HepG2 (cell line): Measurements from ENCODE around the gene HAUS5. TPM values are rescaled to one million over a fixed set of nuclear protein-coding genes. Genes with fewer than 3 reads are reported as not detected.

Experiments used
- ATAC-seq: fragments of 200-7000 bp; cut with Tn5 transposase; 3 replicates; pipeline ENCODE4 v1.9.1; 2020; ENCODE audit warnings: mild to moderate bottlenecking, moderate library complexity
- BruUV-seq: library from RNA; stranded (reverse); fragments of 400-500 nt; replicated peaks from 2 replicates; lab custom pipeline; 2021; lab: Mats Ljungman, UMichigan
- CTCF ChIA-PET: fragments of 300-600 bp; formaldehyde crosslinking; extraction: SDS; loops from one replicate; lab custom pipeline; 2021; ENCODE audit warnings: low total read pairs, inconsistent platforms, low intra/inter-chr PET ratio; lab: Yijun Ruan, JAX
- POLR2A ChIA-PET: fragments of 350-600 bp; sonication (Branson Sonifier 250); formaldehyde crosslinking; loops from one replicate; lab custom pipeline; 2020; ENCODE audit warnings: antibody characterized with exemption, inconsistent platforms; lab: Yijun Ruan, JAX
- DNase-seq: peaks from one replicate; pipeline ENCODE4 v3.0.0-alpha.2; 2015; ENCODE audit warnings: low spot score
- FAIRE-seq: peaks from 3 replicates; lab custom pipeline; 2011; peaks lifted over from hg19 to GRCh38; lab: Jason Lieb, UNC
- H2AFZ ChIP-seq: one replicate; pipeline ENCODE4 v1.6.1; 2011; ENCODE audit warnings: low read length, inconsistent platforms
- H3K27ac ChIP-seq: fragments of 300-600 bp; 3 replicates; pipeline ENCODE4 v1.8.0; 2011; ENCODE audit warnings: mixed run types, mild to moderate bottlenecking, mixed read lengths, low read length, inconsistent platforms; ENCODE audit not compliant: insufficient read depth; ENCODE audit errors: extremely low read length
- H3K27me3 ChIP-seq, 2 experiments: fragments of 200-600 bp in 1 of 2; 2 replicates in 1 of 2; 3 replicates in 1 of 2; pipeline versions ENCODE4 v1.6.0 to v1.8.0; 2011; ENCODE audit warnings: low read length in 2 of 2, mild to moderate bottlenecking in 2 of 2, moderate library complexity in 2 of 2, inconsistent platforms in 1 of 2; ENCODE audit not compliant: insufficient read depth in 2 of 2, control insufficient read depth in 1 of 2
- H3K36me3 ChIP-seq, 2 experiments: fragments of 200-600 bp in 1 of 2; replicated peaks in 1 of 2; 2 replicates in 1 of 2; 3 replicates in 1 of 2; pipeline versions ENCODE4 v1.5.1 to v1.8.0; 2011; ENCODE audit warnings: low read length in 2 of 2, inconsistent platforms in 1 of 2; ENCODE audit not compliant: insufficient read depth in 2 of 2, control insufficient read depth in 1 of 2
- H3K4me1 ChIP-seq: 2 replicates; pipeline ENCODE4 v1.5.1; 2012; ENCODE audit warnings: low read length, inconsistent platforms; ENCODE audit not compliant: insufficient read depth
- H3K4me2 ChIP-seq: 2 replicates; pipeline ENCODE4 v1.6.0; 2011; ENCODE audit warnings: low read depth, low read length, inconsistent platforms
- H3K4me3 ChIP-seq, 3 experiments: fragments of 200-600 bp in 1 of 3; sonication (generic), shearing (Covaris generic) in 1 of 3; replicated peaks in 1 of 3; 2 replicates each; pipeline ENCODE4 v1.5.1; 2011 to 2016; ENCODE audit warnings: low read length in 3 of 3, inconsistent platforms in 2 of 3, low read depth in 2 of 3, mild to moderate bottlenecking in 2 of 3, control low read depth in 1 of 3, mixed read lengths in 1 of 3; ENCODE audit not compliant: insufficient read depth in 1 of 3
- H3K79me2 ChIP-seq: one replicate; pipeline ENCODE4 v1.6.1; 2011; ENCODE audit warnings: low read length, inconsistent platforms; ENCODE audit not compliant: insufficient read depth
- H3K9ac ChIP-seq: 2 replicates; pipeline ENCODE4 v1.6.0; 2011; ENCODE audit warnings: mild to moderate bottlenecking, low read depth, low read length, inconsistent platforms; ENCODE audit not compliant: insufficient read depth
- H3K9me3 ChIP-seq: 2 replicates; pipeline ENCODE4 v1.5.1; 2012; ENCODE audit warnings: mild to moderate bottlenecking, low read length
- H4K20me1 ChIP-seq: 2 replicates; pipeline ENCODE4 v1.6.0; 2011; ENCODE audit warnings: inconsistent platforms, mild to moderate bottlenecking, low read length, moderate library complexity; ENCODE audit not compliant: insufficient read depth
- ARNTL ChIP-seq: sonication (generic); formaldehyde crosslinking; IDR thresholded peaks from 2 replicates; pipeline ENCODE4 v1.4.0; 2020; ENCODE audit warnings: mild to moderate bottlenecking, missing genetic modification reagents
- DNMT3B ChIP-seq: conservative IDR thresholded peaks from 2 replicates; pipeline ENCODE4 v1.6.1; 2016; ENCODE audit warnings: missing biosample characterization, control low read depth
- GTF2F1 ChIP-seq: fragments of 150-350 bp; IDR thresholded peaks from 2 replicates; pipeline ENCODE4 v1.6.1; 2014; ENCODE audit warnings: low read length
- IRF2 ChIP-seq: IDR thresholded peaks from 2 replicates; pipeline ENCODE4 v1.6.1; 2018; ENCODE audit warnings: missing genetic modification reagents, missing compliant biosample characterization
- POLR2AphosphoS5 ChIP-seq: IDR thresholded peaks from 2 replicates; pipeline ENCODE4 v1.6.1; 2012; ENCODE audit warnings: low read depth, low read length
- PRPF4 ChIP-seq: fragments of 200-400 bp; formaldehyde crosslinking; IDR thresholded peaks from 2 replicates; pipeline ENCODE4 v1.6.1; 2016; ENCODE audit warnings: low read length, low read depth; ENCODE audit not compliant: poor library complexity, severe bottlenecking
- U2AF1 ChIP-seq: fragments of 200-400 bp; formaldehyde crosslinking; optimal IDR thresholded peaks from 2 replicates; pipeline ENCODE3; 2017; ENCODE audit warnings: mild to moderate bottlenecking, low read depth, low read length
- ZFY ChIP-seq: sonication (generic); formaldehyde crosslinking; IDR thresholded peaks from 2 replicates; pipeline ENCODE4 v1.4.0; 2020; ENCODE audit warnings: missing genetic modification reagents
- ZNF737 ChIP-seq: sonication (generic); formaldehyde crosslinking; IDR thresholded peaks from 2 replicates; pipeline ENCODE4 v1.5.0; 2020; ENCODE audit warnings: missing genetic modification reagents, mild to moderate bottlenecking, borderline replicate concordance
- WGBS: methylation state at CpG from one replicate; pipeline ENCODE4 v1.1.6; 2017; ENCODE audit warnings: low lambda C conversion rate; 5-methylcytosine and 5-hydroxymethylcytosine counted together
- in situ Hi-C: cut with HindIII; loops from 2 replicates; pipeline ENCODE4 v1.10.0; 2017; ENCODE audit warnings: low pct_unique_long_range_greater_than_20kb; ENCODE audit not compliant: extremely low pct_ligation_motif_present
- intact Hi-C: fragments of 100-400 bp; cut with micrococcal nuclease; formaldehyde crosslinking; loops from one replicate; pipeline ENCODE4 v1.10.0; 2022; ENCODE audit not compliant: unreplicated experiment
- polyA plus RNA-seq, 8 experiments: library from polyadenylated mRNA; depleted of rRNA in 3 of 8; stranded (reverse) in 7 of 8; unstranded in 1 of 8; fragments of >200 nt; fragmentation: Illumina TruSeq in 4 of 8; extraction: Trizol in 4 of 8; gene quantifications; 2 replicates each; pipeline versions ENCODE4 v1.2.1 to v1.2.3, GENCODE V29; 2011 to 2016; ENCODE audit warnings: low read depth in 4 of 8, missing spikeins in 1 of 8, mixed read lengths in 1 of 8; ENCODE audit not compliant: insufficient read depth in 1 of 8
- total RNA-seq, 5 experiments: library from RNA; depleted of rRNA; stranded (reverse); fragments of >200 nt; fragmentation: Illumina TruSeq; extraction: Trizol; gene quantifications; 2 replicates each; pipeline ENCODE4 v1.2.3, GENCODE V29; 2016; ENCODE audit warnings: low read depth in 1 of 5
- TF ChIP-seq, protein P1 (sequence below): IDR thresholded peaks from 2 replicates; pipeline ENCODE4 v1.6.1; 2016
- TF ChIP-seq, protein P2 (sequence below): sonication (generic); formaldehyde crosslinking; conservative IDR thresholded peaks from 2 replicates; pipeline ENCODE4 v1.8.0; 2022; ENCODE audit warnings: low read depth, missing genetic modification reagents

The HAUS5 gene
- total and polyA plus RNA-seq, 2 of the 13 experiments (the other 11 are each of a cell fraction or from before 2014, with no cell fraction given): 10.3 to 17.7 TPM

DNA sequence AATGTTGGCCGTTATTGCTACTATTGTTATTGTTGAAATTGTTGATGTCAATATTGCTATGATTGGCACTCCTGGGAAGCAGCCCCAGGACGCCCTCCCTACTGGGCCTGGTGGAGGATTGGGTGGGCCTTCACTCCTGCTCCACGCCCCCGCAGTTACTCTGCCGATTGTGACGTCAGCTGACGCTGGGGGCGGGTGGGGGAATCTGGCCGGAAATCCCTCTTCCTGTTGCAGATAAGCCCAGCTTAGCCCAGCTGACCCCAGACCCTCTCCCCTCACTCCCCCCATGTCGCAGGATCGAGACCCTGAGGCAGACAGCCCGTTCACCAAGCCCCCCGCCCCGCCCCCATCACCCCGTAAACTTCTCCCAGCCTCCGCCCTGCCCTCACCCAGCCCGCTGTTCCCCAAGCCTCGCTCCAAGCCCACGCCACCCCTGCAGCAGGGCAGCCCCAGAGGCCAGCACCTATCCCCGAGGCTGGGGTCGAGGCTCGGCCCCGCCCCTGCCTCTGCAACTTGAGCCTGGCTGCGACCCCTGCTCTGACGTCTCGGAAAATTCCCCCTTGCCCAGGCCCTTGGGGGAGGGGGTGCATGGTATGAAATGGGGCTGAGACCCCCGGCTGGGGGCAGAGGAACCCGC is 29.1 kb downstream of the HAUS5 start, which contains the start of gene ETV2:
ETV2 (plus strand) TSS at position 231 of the 637 bp plus-strand sequence. CDS start 716 bp downstream, outside the sequence.
- Histone ChIP-seq H3K4me1 (peaks cover 42% of the 10 kb centered on the region), H2AFZ (no peak within 1 kb of the TSS), H3K9ac (no peak within 1 kb of the TSS), H3K79me2 (no peaks in the 10 kb centered on the region), H4K20me1 (no peaks in the 10 kb centered on the region), H3K27ac (no peak within 1 kb of the TSS), H3K4me3 (0 out of 6 replicates have a peak within 1 kb of the TSS, but pooled peaks of 1 of the 3 experiments have one; percentile 81), H3K27me3 (no peaks in the 10 kb centered on the region), H3K4me2 (no peak within 1 kb of the TSS), H3K9me3 (no peaks in the 10 kb centered on the region), H3K36me3 (peaks cover 3 to 13% of the 10 kb centered on the region in 2 experiments; a peak in 4 of 5 replicates)
- in situ Hi-C loops: loop anchor here (5.0 kb wide), 1 partner anchor 94 kb away; the partner anchor contains the start of gene TMEM147
- CTCF ChIA-PET: no interaction called here
- TF ChIP-seq, protein P1, sequence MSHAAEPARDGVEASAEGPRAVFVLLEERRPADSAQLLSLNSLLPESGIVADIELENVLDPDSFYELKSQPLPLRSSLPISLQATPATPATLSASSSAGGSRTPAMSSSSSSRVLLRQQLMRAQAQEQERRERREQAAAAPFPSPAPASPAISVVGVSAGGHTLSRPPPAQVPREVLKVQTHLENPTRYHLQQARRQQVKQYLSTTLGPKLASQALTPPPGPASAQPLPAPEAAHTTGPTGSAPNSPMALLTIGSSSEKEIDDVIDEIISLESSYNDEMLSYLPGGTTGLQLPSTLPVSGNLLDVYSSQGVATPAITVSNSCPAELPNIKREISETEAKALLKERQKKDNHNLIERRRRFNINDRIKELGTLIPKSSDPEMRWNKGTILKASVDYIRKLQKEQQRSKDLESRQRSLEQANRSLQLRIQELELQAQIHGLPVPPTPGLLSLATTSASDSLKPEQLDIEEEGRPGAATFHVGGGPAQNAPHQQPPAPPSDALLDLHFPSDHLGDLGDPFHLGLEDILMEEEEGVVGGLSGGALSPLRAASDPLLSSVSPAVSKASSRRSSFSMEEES (CRISPR knock-in tag): no peak
- no peak for TF ChIP-seq ZFY
- no peak for TF ChIP-seq DNMT3B (CRISPR knock-in tag)
- no peak for TF ChIP-seq ZNF737 (CRISPR knock-in tag)
- TF ChIP-seq, protein P2, sequence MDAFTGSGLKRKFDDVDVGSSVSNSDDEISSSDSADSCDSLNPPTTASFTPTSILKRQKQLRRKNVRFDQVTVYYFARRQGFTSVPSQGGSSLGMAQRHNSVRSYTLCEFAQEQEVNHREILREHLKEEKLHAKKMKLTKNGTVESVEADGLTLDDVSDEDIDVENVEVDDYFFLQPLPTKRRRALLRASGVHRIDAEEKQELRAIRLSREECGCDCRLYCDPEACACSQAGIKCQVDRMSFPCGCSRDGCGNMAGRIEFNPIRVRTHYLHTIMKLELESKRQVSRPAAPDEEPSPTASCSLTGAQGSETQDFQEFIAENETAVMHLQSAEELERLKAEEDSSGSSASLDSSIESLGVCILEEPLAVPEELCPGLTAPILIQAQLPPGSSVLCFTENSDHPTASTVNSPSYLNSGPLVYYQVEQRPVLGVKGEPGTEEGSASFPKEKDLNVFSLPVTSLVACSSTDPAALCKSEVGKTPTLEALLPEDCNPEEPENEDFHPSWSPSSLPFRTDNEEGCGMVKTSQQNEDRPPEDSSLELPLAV (CRISPR knock-in tag): no peak
- TF ChIP-seq GTF2F1: no peak
- no peak for TF ChIP-seq PRPF4
- no peak for TF ChIP-seq POLR2AphosphoS5
- no peak for TF ChIP-seq IRF2
- TF ChIP-seq U2AF1: no peak
- no peak for TF ChIP-seq ARNTL
- POLR2A ChIA-PET: no interaction called here
- no TSS peak for BruUV-seq
- FAIRE-seq: no peak
- DNase-seq: no peak
- intact Hi-C loops: loop anchor here (10.0 kb wide), 1 partner anchor 87 kb away; no protein-coding TSS in a partner anchor
- ATAC-seq: no peak
- 85% methylated on average over 23 of the region's 28 CpGs for WGBS
